Measurements from ENCODE around the gene SFTPB.

Gene SFTPB

DNA sequence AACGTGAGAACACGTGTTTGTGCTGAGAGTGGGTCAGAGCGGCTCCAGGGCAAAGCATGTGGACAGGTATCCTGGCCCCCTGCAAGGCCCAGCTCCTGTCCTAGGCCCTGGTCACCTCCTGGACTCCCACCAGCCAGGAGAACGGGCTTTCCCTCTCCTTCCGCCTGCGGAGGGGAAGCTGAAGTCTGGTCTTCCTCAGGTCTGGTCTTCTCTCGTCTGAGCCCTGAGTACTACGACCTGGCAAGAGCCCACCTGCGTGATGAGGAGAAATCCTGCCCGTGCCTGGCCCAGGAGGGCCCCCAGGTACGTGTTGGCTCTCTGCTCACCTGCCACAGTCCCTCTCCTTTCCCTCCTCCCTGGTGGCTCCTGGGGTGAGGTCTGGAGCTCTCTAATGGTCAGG is 27.1 kb upstream of the SFTPB start:
- peaks cover 16% of the 10 kb centered on the region for H3K4me1 Mint-ChIP-seq

DNA sequence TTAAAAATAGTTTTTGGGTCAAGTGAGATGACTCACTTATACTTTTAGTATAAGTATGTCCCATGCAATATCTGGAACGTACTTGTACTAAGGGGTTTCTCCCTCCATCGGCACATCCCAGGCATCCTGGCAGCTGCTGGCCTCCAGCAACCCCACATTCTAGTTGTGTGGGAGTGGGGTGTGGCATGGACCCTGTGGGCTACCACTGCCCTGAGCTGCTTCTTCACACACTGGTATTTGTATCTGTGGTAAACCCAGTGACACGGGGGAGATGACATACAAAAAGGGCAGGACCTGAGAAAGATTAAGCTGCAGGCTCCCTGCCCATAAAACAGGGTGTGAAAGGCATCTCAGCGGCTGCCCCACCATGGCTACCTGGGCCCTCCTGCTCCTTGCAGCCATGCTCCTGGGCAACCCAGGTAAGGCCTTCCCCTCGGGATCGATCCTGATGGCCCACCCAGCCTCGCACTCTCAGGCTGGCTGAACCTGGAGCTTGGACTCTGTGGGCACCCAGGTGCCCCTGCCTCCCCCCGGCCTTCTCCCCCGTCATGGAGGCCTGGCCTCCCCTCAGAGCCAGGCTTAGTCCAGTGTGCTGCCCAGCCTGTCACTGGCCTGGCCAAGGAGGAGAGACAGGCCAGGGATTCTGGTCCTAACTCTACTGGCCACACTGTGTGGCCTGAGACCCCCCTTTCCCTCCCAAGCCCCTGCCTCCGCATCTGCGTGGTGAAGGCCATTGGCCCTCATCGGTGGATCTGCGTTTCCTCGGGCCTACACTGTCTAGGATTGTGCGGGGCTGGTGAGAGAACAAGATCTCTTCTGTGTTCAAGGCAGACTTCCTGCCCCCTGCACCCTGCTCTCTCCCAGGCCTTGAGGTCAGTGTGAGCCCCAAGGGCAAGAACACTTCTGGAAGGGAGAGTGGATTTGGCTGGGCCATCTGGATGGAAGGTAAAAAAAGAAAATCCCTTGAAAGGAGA is 26.3 kb upstream of the SFTPB start, which contains the start of gene GNLY:
GNLY (plus strand) TSS at position 307 of the 974 bp plus-strand sequence; CDS start at position 368, 61 bp downstream.
- Mint-ChIP-seq H3K4me3 (peak within 1 kb of the TSS; percentile 40), H3K4me1 (peaks cover 16% of the 10 kb centered on the region), H3K27ac (no peak within 1 kb of the TSS), H3K9me3 (no peaks in the 10 kb centered on the region), H3K36me3 (ENCODE audit: low read depth) (no peaks in the 10 kb centered on the region), H3K27me3 (no peaks in the 10 kb centered on the region)
- DNase-seq = no peak
- peak; percentile 54 for ATAC-seq

More for the DNA sequence above, 27.1 kb upstream of the SFTPB start:
- DNase-seq (no peak), ATAC-seq (no peak)
- no peaks in the 10 kb centered on the region for H3K27me3 Mint-ChIP-seq
- no peak overlapping the region for H3K27ac Mint-ChIP-seq
- H3K9me3 Mint-ChIP-seq = no peaks in the 10 kb centered on the region
- H3K36me3 Mint-ChIP-seq (ENCODE audit: low read depth) = no peaks in the 10 kb centered on the region
- H3K4me3 Mint-ChIP-seq = peak overlapping the region; percentile 40

DNA sequence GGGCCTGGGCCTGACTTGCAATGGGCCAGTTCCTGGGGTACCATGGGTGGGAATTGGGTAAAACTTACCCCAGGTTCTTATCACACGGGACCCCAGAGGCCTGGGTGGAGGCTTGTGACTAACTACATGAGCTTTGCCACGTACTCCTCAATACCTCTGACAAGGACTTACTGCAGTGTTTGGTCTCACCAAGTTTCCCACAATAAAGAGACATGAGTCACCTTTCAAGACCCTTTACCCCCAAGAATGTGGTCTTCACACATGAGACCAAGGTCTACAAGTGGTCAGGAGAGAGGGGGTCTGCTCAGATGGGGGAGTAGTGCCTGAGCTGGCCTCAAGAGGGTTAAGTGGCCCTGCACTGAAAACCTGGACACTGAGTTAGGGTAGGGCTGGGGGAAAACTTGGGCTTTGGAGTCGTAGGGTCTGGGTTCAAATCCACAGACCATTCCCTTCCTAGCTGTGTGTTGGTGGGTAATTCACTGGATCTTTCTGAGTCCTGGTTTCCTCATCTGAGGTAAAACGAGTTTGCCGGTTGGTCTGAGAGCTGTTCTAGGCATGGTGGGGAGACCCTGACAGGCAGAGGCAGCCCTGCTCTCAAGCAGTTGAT is 24.1 kb upstream of the SFTPB start:
- DNase-seq (no peak), ATAC-seq (peak; percentile 47)
- H3K4me3 Mint-ChIP-seq = no peak overlapping the region
- H3K9me3 Mint-ChIP-seq = no peaks in the 10 kb centered on the region
- no peaks in the 10 kb centered on the region for H3K27me3 Mint-ChIP-seq
- H3K36me3 Mint-ChIP-seq (ENCODE audit: low read depth) = no peaks in the 10 kb centered on the region
- H3K27ac Mint-ChIP-seq = peak overlapping the region; percentile 49
- peaks cover 16% of the 10 kb centered on the region for H3K4me1 Mint-ChIP-seq

- Mint-ChIP-seq H3K4me1 (peaks cover 16% of the 10 kb centered on the region), H3K4me3 (no peak overlapping the region), H3K9me3 (no peaks in the 10 kb centered on the region), H3K27me3 (no peaks in the 10 kb centered on the region), H3K36me3 (ENCODE audit: low read depth) (no peaks in the 10 kb centered on the region), H3K27ac (no peak overlapping the region)
- ATAC-seq = no peak
- DNase-seq = no peak
Measured at GRCh38 chr2:85690932-85691331, 22.9 kb upstream of the SFTPB start.

GRCh38 chr2:85684806-85685205 is 16.8 kb upstream of the SFTPB start:
- Mint-ChIP-seq H3K4me3 (no peak overlapping the region), H3K4me1 (peaks cover 10% of the 10 kb centered on the region), H3K9me3 (no peaks in the 10 kb centered on the region), H3K27me3 (peaks cover 4% of the 10 kb centered on the region), H3K27ac (no peak overlapping the region), H3K36me3 (ENCODE audit: low read depth) (no peaks in the 10 kb centered on the region)
- no peak for DNase-seq
- ATAC-seq = no peak

GRCh38 chr2:85684380-85684779 is 16.4 kb upstream of the SFTPB start:
- Mint-ChIP-seq H3K36me3 (ENCODE audit: low read depth) (no peaks in the 10 kb centered on the region), H3K27me3 (peaks cover 4% of the 10 kb centered on the region), H3K4me1 (peaks cover 10% of the 10 kb centered on the region), H3K27ac (no peak overlapping the region), H3K4me3 (no peak overlapping the region), H3K9me3 (no peaks in the 10 kb centered on the region)
- ATAC-seq (no peak), DNase-seq (no peak)

- DNase-seq (no peak), ATAC-seq (no peak)
- H3K27me3 Mint-ChIP-seq = peaks cover 4% of the 10 kb centered on the region
- H3K4me3 Mint-ChIP-seq = no peak overlapping the region
- H3K4me1 Mint-ChIP-seq = peaks cover 10% of the 10 kb centered on the region
- no peaks in the 10 kb centered on the region for H3K36me3 Mint-ChIP-seq (ENCODE audit: low read depth)
- H3K9me3 Mint-ChIP-seq = no peaks in the 10 kb centered on the region
- H3K27ac Mint-ChIP-seq = no peak overlapping the region
Measured at GRCh38 chr2:85682378-85682777, 14.4 kb upstream of the SFTPB start.

DNA sequence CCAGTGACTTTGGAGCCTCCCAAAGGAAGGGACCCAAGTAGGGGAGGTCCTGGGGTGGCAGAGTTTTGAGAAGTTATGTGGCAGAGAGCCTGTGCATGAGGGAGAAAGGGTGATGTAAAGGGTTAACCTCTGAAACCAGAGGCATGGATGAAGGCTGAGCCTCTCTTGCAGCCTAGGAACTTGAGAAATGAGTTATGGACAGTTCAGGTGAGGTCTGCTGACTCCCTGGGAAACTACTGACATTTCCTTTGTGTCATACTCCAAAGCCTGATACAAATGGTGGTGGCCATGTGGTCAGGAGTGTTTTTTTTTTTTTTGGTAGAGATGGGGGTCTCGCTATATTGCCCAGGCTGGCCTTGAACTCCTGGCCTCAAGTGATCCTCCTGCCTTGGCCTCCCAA is 13.8 kb upstream of the SFTPB start:
- ATAC-seq (no peak), DNase-seq (no peak)
- Mint-ChIP-seq H3K27ac (no peak overlapping the region), H3K4me3 (no peak overlapping the region), H3K9me3 (no peaks in the 10 kb centered on the region), H3K36me3 (ENCODE audit: low read depth) (no peaks in the 10 kb centered on the region), H3K4me1 (peaks cover 10% of the 10 kb centered on the region), H3K27me3 (peaks cover 4% of the 10 kb centered on the region)

GRCh38 chr2:85681372-85681763 is 13.4 kb upstream of the SFTPB start:
- no peak for DNase-seq
- no peak for ATAC-seq
- Mint-ChIP-seq H3K36me3 (ENCODE audit: low read depth) (no peaks in the 10 kb centered on the region), H3K9me3 (no peaks in the 10 kb centered on the region), H3K4me3 (no peak overlapping the region), H3K27me3 (peaks cover 4% of the 10 kb centered on the region), H3K27ac (peak overlapping the region; percentile 21), H3K4me1 (peaks cover 10% of the 10 kb centered on the region)

DNA sequence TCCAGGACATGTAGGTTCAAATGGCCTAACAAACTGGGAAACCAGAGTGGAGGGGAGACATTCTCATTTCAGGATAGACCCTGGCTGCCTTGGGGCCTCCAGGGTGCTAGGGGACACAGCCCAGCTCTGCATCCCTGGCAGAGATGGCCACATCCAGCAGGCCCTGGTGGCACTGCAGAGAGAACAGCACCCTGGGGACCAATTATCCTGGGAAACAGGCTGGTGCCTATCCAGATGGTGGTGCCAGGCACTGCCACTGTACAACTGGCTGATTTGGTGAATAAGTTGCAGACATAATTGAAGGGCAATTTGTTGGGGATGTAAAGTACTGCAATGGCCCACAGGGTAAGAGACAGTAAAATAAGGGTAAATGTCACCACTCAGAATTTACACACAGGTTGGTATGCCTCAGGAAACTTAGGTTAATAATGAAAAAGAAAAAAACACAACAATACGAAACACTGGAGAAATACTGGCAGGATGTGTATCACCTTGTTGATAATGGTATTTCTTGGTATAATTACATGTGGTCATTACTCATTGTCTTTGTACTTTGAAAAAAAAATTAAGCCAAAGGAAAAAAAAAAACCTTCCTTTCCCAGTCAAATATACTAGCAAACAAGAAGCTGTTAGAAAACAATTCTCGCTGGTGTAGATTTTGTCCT is 12.8 kb upstream of the SFTPB start:
- ATAC-seq (no peak), DNase-seq (no peak)
- Mint-ChIP-seq H3K4me1 (peaks cover 10% of the 10 kb centered on the region), H3K27ac (peak overlapping the region; percentile 21), H3K4me3 (no peak overlapping the region), H3K9me3 (no peaks in the 10 kb centered on the region), H3K27me3 (peaks cover 4% of the 10 kb centered on the region), H3K36me3 (ENCODE audit: low read depth) (no peaks in the 10 kb centered on the region)

GRCh38 chr2:85678794-85679672 is 11.0 kb upstream of the SFTPB start:
- Mint-ChIP-seq H3K36me3 (ENCODE audit: low read depth) (no peaks in the 10 kb centered on the region), H3K27ac (no peak overlapping the region), H3K9me3 (no peaks in the 10 kb centered on the region), H3K4me1 (peaks cover 10% of the 10 kb centered on the region), H3K27me3 (peaks cover 4% of the 10 kb centered on the region), H3K4me3 (no peak overlapping the region)
- DNase-seq = peak; percentile 83
- peak; percentile 89 for ATAC-seq

DNA sequence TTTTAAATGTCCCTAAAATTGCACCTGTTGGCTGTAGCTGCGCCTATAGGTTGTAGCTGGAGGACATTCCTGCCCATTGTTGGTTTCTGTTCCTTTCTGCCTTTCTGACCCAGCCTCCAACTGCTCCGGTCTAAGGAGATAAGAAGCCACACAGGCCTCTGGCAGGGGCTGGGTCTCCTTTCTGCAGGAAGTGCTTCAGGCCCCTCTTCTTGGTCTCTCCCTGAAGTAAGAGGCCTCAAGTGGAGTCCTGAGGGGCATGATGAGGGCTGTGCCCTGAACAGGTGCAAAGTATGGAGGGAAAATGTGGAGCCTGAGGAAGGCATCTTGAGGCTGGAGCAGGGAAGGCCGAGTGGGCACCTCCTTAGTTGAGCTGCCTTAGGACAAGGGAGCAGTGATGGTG is 10.4 kb upstream of the SFTPB start:
- H3K9me3 Mint-ChIP-seq = no peaks in the 10 kb centered on the region
- no peak for ATAC-seq
- H3K4me3 Mint-ChIP-seq = no peak overlapping the region
- no peak overlapping the region for H3K27ac Mint-ChIP-seq
- H3K4me1 Mint-ChIP-seq = peaks cover 10% of the 10 kb centered on the region
- DNase-seq = no peak
- peaks cover 4% of the 10 kb centered on the region for H3K27me3 Mint-ChIP-seq
- no peaks in the 10 kb centered on the region for H3K36me3 Mint-ChIP-seq (ENCODE audit: low read depth)

GRCh38 chr2:85675866-85676548 is 8.0 kb upstream of the SFTPB start:
- Mint-ChIP-seq H3K27ac (no peak overlapping the region), H3K9me3 (no peaks in the 10 kb centered on the region), H3K4me1 (peaks cover 5% of the 10 kb centered on the region), H3K36me3 (ENCODE audit: low read depth) (no peaks in the 10 kb centered on the region), H3K4me3 (no peak overlapping the region), H3K27me3 (peaks cover 4% of the 10 kb centered on the region)
- no peak for ATAC-seq
- DNase-seq = no peak
